SK-N-SH (cell line): ENCODE measurements around the gene HEY2. TPM values are rescaled to one million over a fixed set of nuclear protein-coding genes. Genes with fewer than 3 reads are reported as not detected.

Source experiments
- CTCF ChIA-PET: fragments of 300-600, 350-600 bp; formaldehyde crosslinking; extraction: SDS; loops from one replicate; lab custom pipeline; 2021; lab: Yijun Ruan, JAX
- POLR2A ChIA-PET: fragments of 350-600 bp; sonication (Branson Sonifier 250); formaldehyde crosslinking; extraction: SDS; loops from one replicate; lab custom pipeline; 2020; ENCODE audit warnings: antibody characterized with exemption, inconsistent platforms; lab: Yijun Ruan, JAX
- DNase-seq: peaks from one replicate; pipeline ENCODE4 v3.0.0; 2012
- H2AFZ ChIP-seq: fragments of 200-600 bp; sonication (generic); 2 replicates; pipeline ENCODE4 v1.8.1; 2016; ENCODE audit warnings: antibody characterized with exemption, mild to moderate bottlenecking, low read depth
- H3F3A ChIP-seq: fragments of 200-600 bp; sonication (generic); replicated peaks from 2 replicates; pipeline ENCODE3; 2016; ENCODE audit warnings: antibody characterized with exemption, mild to moderate bottlenecking; ENCODE audit not compliant: insufficient read depth
- H3K27ac ChIP-seq, 2 experiments: fragments of 200-500 bp in 1 of 2; fragments of 200-600 bp in 1 of 2; sonication (Bioruptor generic) in 1 of 2; sonication (generic), shearing (Covaris generic) in 1 of 2; 2 replicates each; pipeline versions ENCODE4 v1.5.1 to v1.6.1; 2014 to 2016; ENCODE audit warnings: low read depth in 2 of 2, inconsistent platforms in 1 of 2, low read length in 1 of 2, mild to moderate bottlenecking in 1 of 2, mixed read lengths in 1 of 2
- H3K27me3 ChIP-seq: fragments of 200-600 bp; sonication (generic), shearing (Covaris generic); 2 replicates; pipeline ENCODE4 v1.6.1; 2016; ENCODE audit warnings: mixed run types; ENCODE audit not compliant: insufficient read depth
- H3K36me3 ChIP-seq, 2 experiments: fragments of 200-500 bp in 1 of 2; fragments of 200-600 bp in 1 of 2; sonication (Bioruptor generic) in 1 of 2; sonication (generic) in 1 of 2; replicated peaks in 1 of 2; 2 replicates each; pipeline versions ENCODE3 to v1.5.1; 2014 to 2016; ENCODE audit warnings: low read length in 1 of 2, mild to moderate bottlenecking in 1 of 2; ENCODE audit not compliant: insufficient read depth in 2 of 2, control insufficient read depth in 1 of 2
- H3K4me1 ChIP-seq, 2 experiments: fragments of 200-500 bp in 1 of 2; fragments of 200-600 bp in 1 of 2; sonication (Bioruptor generic) in 1 of 2; sonication (generic), shearing (Covaris generic) in 1 of 2; 2 replicates each; pipeline versions ENCODE4 v1.5.1 to v1.6.1; 2014 to 2016; ENCODE audit warnings: low read depth in 1 of 2, low read length in 1 of 2, mixed run types in 1 of 2; ENCODE audit not compliant: insufficient read depth in 2 of 2, control insufficient read depth in 1 of 2
- H3K4me2 ChIP-seq: fragments of 200-600 bp; sonication (generic), shearing (Covaris generic); 2 replicates; pipeline ENCODE4 v1.6.1; 2017; ENCODE audit warnings: mixed run types
- H3K4me3 ChIP-seq, 2 experiments: fragments of 200-500 bp in 1 of 2; fragments of 200-600 bp in 1 of 2; sonication (Bioruptor generic) in 1 of 2; sonication (generic), shearing (Covaris generic) in 1 of 2; 2 replicates each; pipeline versions ENCODE4 v1.5.1 to v1.8.1; 2014 to 2016; ENCODE audit warnings: low read depth in 2 of 2, inconsistent platforms in 1 of 2, low read length in 1 of 2, mild to moderate bottlenecking in 1 of 2, mixed read lengths in 1 of 2, moderate library complexity in 1 of 2
- H3K79me2 ChIP-seq: fragments of 200-600 bp; sonication (generic); 2 replicates; pipeline ENCODE4 v1.8.1; 2017; ENCODE audit warnings: mild to moderate bottlenecking; ENCODE audit not compliant: insufficient read depth
- H3K9ac ChIP-seq: fragments of 200-600 bp; sonication (generic); 2 replicates; pipeline ENCODE4 v1.6.1; 2017; ENCODE audit warnings: mixed run types
- H3K9me2 ChIP-seq: fragments of 200-600 bp; sonication (generic); 2 replicates; pipeline ENCODE4 v1.6.1; 2017; ENCODE audit warnings: mixed run types
- H3K9me3 ChIP-seq: fragments of 200-600 bp; sonication (generic); 2 replicates; pipeline ENCODE4 v1.6.1; 2017; ENCODE audit warnings: mixed run types, mild to moderate bottlenecking, moderate library complexity
- H4K20me1 ChIP-seq: fragments of 200-600 bp; sonication (generic); 2 replicates; pipeline ENCODE4 v1.6.1; 2017; ENCODE audit warnings: mild to moderate bottlenecking, mixed run types; ENCODE audit not compliant: insufficient read depth
- EP300 ChIP-seq, 2 experiments: IDR thresholded peaks; 2 replicates each; pipeline versions ENCODE4 v1.4.0 to v1.6.1; 2012; ENCODE audit warnings: borderline replicate concordance in 1 of 2, low read depth in 1 of 2, low read length in 1 of 2
- FOXJ3 ChIP-seq: sonication (generic); formaldehyde crosslinking; IDR thresholded peaks from 2 replicates; pipeline ENCODE4 v1.5.1; 2020; ENCODE audit warnings: mild to moderate bottlenecking, missing genetic modification reagents
- FOXM1 ChIP-seq: IDR thresholded peaks from 2 replicates; pipeline ENCODE4 v1.4.0; 2012; ENCODE audit warnings: low read depth, mild to moderate bottlenecking
- GABPA ChIP-seq: IDR thresholded peaks from 2 replicates; pipeline ENCODE4 v1.4.0; 2012; ENCODE audit warnings: low read depth, mild to moderate bottlenecking
- GATA2 ChIP-seq: sonication (generic); formaldehyde crosslinking; IDR thresholded peaks from 2 replicates; pipeline ENCODE4 v1.5.0; 2020; ENCODE audit warnings: mild to moderate bottlenecking, missing genetic modification reagents
- JUND ChIP-seq: IDR thresholded peaks from 2 replicates; pipeline ENCODE4 v1.4.0; 2012
- MEF2A ChIP-seq: IDR thresholded peaks from 2 replicates; pipeline ENCODE4 v1.4.0; 2012; ENCODE audit warnings: low read depth, borderline replicate concordance
- NFIC ChIP-seq: IDR thresholded peaks from 2 replicates; pipeline ENCODE4 v1.4.0; 2012; ENCODE audit warnings: borderline replicate concordance
- NRF1 ChIP-seq: IDR thresholded peaks from 2 replicates; pipeline ENCODE4 v1.6.1; 2012; ENCODE audit warnings: low read depth, mild to moderate bottlenecking, low read length
- RAD21 ChIP-seq: IDR thresholded peaks from 2 replicates; pipeline ENCODE4 v1.6.1; 2012; ENCODE audit warnings: mild to moderate bottlenecking, low read length
- RXRA ChIP-seq: IDR thresholded peaks from 2 replicates; pipeline ENCODE4 v1.4.0; 2012; ENCODE audit warnings: low read depth, mild to moderate bottlenecking, borderline replicate concordance
- TEAD4 ChIP-seq: IDR thresholded peaks from 2 replicates; pipeline ENCODE4 v1.4.0; 2012; ENCODE audit warnings: mild to moderate bottlenecking, borderline replicate concordance; ENCODE audit not compliant: insufficient read depth
- WGBS: methylation state at CpG from one replicate; pipeline ENCODE4 v1.1.6; 2017; ENCODE audit warnings: low lambda C conversion rate; 5-methylcytosine and 5-hydroxymethylcytosine counted together
- polyA plus RNA-seq, 3 experiments: library from polyadenylated mRNA; depleted of rRNA; stranded (reverse); fragments of >200 nt; gene quantifications; 2 replicates each; pipeline ENCODE4 v1.2.3, GENCODE V29; 2012
- TF ChIP-seq, protein P1 (sequence below): IDR thresholded peaks from 2 replicates; pipeline ENCODE4; 2012
- TF ChIP-seq, protein P2 (sequence below): IDR thresholded peaks from 2 replicates; pipeline ENCODE4 v1.4.0; 2012; ENCODE audit warnings: low read depth

HEY2 gene
- polyA plus RNA-seq, 1 of the 3 experiments (the other 2 are of a cell fraction) = not detected

GRCh38 chr6:125717120-125717731, 32.2 kb upstream of the HEY2 start:
- CTCF ChIA-PET = no interaction called here
- Histone ChIP-seq H3K36me3 (no peaks in the 10 kb centered on the region), H3K79me2 (no peaks in the 10 kb centered on the region), H3K4me1 (no peaks in the 10 kb centered on the region), H3K27me3 (no peaks in the 10 kb centered on the region)
- no peak for TF ChIP-seq GATA2
- TF ChIP-seq, protein P1, sequence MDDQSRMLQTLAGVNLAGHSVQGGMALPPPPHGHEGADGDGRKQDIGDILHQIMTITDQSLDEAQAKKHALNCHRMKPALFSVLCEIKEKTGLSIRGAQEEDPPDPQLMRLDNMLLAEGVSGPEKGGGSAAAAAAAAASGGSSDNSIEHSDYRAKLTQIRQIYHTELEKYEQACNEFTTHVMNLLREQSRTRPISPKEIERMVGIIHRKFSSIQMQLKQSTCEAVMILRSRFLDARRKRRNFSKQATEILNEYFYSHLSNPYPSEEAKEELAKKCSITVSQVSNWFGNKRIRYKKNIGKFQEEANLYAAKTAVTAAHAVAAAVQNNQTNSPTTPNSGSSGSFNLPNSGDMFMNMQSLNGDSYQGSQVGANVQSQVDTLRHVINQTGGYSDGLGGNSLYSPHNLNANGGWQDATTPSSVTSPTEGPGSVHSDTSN = no peak
- TF ChIP-seq, all 33 proteins: peak for 0
- Histone ChIP-seq H3K9me3 (no peaks in the 10 kb centered on the region), H3K9ac (no peak overlapping the region), H4K20me1 (no peaks in the 10 kb centered on the region), H3K9me2 (no peaks in the 10 kb centered on the region), H2AFZ (no peak overlapping the region), H3K27ac (no peak overlapping the region), H3F3A (no peaks in the 10 kb centered on the region), H3K4me2 (no peak overlapping the region), H3K4me3 (no peak overlapping the region)
- POLR2A ChIA-PET = no interaction called here
- no peak for DNase-seq
- 0% methylated on average over 2 of the region's 2 CpGs for WGBS

DNA sequence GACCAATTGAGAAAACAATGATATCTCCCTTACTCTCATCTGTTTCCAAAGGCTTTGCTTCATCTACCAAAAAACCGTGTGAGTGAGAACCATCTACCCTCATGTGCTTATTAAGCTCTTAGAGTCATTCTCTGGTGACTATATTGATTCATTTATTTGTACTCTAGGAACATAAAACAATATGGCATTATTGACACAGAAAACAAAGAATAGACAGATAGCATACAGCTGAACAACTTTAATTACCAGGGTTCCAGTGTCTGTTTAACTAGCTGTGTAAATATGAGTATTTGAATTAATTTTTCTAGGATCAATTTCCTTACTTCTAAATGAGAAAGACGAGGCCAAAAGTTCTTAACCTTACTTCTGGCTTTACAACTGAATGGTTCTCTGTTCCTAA, 31.3 kb upstream of the HEY2 start:
- no peaks in the 10 kb centered on the region for H3K27me3 ChIP-seq
- no peak overlapping the region for H3K4me3 ChIP-seq
- POLR2A ChIA-PET = no interaction called here
- no peak overlapping the region for H3K9ac ChIP-seq
- DNase-seq = no peak
- no peaks in the 10 kb centered on the region for H3K9me2 ChIP-seq
- H2AFZ ChIP-seq = no peak overlapping the region
- H3K36me3 ChIP-seq = no peaks in the 10 kb centered on the region
- H3K27ac ChIP-seq = no peak overlapping the region
- WGBS = 3% methylated on average over 2 of the region's 2 CpGs
- TF ChIP-seq NFIC (no peak), FOXM1 (no peak), TEAD4 (no peak), RXRA (no peak), MEF2A (no peak), GABPA (no peak)
- TF ChIP-seq, protein P1 = no peak
- TF ChIP-seq, all 33 proteins: peak for 0
- H3F3A ChIP-seq = no peaks in the 10 kb centered on the region
- CTCF ChIA-PET = no interaction called here
- no peaks in the 10 kb centered on the region for H3K79me2 ChIP-seq
- H4K20me1 ChIP-seq = no peaks in the 10 kb centered on the region
- no peak overlapping the region for H3K4me2 ChIP-seq
- no peaks in the 10 kb centered on the region for H3K9me3 ChIP-seq
- H3K4me1 ChIP-seq = no peaks in the 10 kb centered on the region

DNA sequence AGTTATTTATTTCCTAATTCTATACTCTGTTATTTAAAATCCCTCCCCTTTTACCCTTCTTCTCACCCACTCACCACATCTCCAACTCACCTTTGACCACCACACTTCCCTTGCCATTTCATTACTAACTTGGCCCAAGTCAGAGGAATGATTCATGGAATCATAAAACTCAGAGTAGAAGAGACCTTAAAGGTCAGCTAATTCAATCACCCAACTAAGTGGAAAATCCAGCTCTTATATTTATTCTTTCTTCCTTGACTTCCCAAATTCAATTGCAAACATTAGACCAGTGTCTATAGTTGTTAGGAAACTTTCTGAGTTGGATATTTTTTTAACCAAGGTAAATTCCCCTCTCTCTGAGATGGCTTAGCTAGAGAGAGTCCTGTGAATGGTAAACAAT, 26.5 kb upstream of the HEY2 start:
- Histone ChIP-seq H2AFZ (no peak overlapping the region), H3K9ac (no peak overlapping the region), H3K9me3 (no peaks in the 10 kb centered on the region)
- CTCF ChIA-PET = no interaction called here
- TF ChIP-seq EP300 (IDR thresholded peaks at IDR 0.05; ENCODE audit: borderline replicate concordance in 1 of 2, low read depth in 1 of 2, low read length in 1 of 2) (no peak), NRF1 (no peak), JUND (no peak), TEAD4 (no peak), RXRA (no peak), FOXJ3 (CRISPR knock-in tag) (no peak), RAD21 (no peak)
- TF ChIP-seq, protein P2, sequence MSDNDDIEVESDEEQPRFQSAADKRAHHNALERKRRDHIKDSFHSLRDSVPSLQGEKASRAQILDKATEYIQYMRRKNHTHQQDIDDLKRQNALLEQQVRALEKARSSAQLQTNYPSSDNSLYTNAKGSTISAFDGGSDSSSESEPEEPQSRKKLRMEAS = no peak
- TF ChIP-seq, protein P1 = no peak
- TF ChIP-seq, all 33 proteins: peak for 0
- Histone ChIP-seq H3K36me3 (no peaks in the 10 kb centered on the region), H3F3A (no peaks in the 10 kb centered on the region), H4K20me1 (no peaks in the 10 kb centered on the region), H3K4me3 (no peak overlapping the region), H3K9me2 (no peaks in the 10 kb centered on the region), H3K4me1 (no peaks in the 10 kb centered on the region), H3K4me2 (no peak overlapping the region), H3K27ac (no peak overlapping the region), H3K79me2 (no peaks in the 10 kb centered on the region), H3K27me3 (no peaks in the 10 kb centered on the region; the same call in 1 of the 2 replicates)
- POLR2A ChIA-PET = no interaction called here
- no peak for DNase-seq
